ENCODE measurements around the gene PSMA3. TPM values are rescaled to one million over a fixed set of nuclear protein-coding genes. Genes with fewer than 3 reads are reported as not detected.

PSMA3 gene
- polyA plus RNA-seq, 1 donor = 190 TPM

GRCh38 chr14:58297762-58298476 is 53.3 kb downstream of the PSMA3 start:
- DNase-seq = peak; percentile 100

DNA sequence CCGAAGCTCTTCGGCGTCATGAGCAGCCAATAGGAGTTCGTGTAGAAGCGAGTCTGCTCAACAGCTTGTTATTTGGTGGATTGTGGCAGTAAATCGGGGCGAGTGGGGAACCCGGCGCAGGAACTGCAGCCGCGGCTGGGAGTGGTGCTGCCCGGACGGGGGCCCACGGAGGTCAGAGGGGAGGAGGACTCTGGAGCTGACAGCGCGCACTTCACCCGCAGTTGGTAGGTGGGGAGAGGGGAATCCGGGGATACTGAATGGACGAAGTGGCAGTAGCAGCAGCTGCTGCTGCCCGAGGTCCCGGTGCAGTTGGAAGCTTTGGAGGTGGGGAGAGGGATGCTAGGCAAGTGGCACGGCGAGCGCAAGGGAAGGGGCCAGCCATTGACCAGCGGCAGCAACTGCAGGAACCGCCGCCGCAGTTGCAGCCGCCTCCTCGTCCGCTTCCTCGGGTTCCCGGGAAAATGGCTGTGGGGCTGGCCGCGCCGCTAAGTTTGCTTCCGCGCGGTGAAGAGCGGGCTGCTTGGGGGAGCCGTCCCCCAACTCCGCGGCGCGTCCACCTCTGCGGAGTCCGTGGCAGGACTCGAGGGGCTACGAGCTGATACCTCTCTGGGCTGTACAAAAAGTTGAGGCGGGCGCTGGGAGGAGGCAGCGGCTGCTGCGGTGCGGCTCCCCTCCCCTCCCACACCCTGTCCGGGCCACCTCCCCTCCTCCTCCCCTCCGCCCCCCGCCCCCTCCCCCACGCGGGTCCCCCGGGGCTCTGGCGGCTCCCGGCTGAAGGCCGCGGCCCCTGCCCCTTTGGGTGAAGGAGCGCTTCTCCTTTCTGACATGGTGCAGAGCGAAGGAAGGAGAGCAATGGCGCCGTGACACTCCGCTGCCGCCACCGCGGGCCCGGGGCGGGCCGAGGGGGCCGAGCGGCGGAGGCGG is 54.1 kb downstream of the PSMA3 start, which contains the start of gene ARID4A:
TSS of gene ARID4A (plus strand) at position 79 of the 924 bp plus-strand sequence. CDS start 1,300 bp downstream, outside the sequence.
- peak; percentile 20 for DNase-seq

DNA sequence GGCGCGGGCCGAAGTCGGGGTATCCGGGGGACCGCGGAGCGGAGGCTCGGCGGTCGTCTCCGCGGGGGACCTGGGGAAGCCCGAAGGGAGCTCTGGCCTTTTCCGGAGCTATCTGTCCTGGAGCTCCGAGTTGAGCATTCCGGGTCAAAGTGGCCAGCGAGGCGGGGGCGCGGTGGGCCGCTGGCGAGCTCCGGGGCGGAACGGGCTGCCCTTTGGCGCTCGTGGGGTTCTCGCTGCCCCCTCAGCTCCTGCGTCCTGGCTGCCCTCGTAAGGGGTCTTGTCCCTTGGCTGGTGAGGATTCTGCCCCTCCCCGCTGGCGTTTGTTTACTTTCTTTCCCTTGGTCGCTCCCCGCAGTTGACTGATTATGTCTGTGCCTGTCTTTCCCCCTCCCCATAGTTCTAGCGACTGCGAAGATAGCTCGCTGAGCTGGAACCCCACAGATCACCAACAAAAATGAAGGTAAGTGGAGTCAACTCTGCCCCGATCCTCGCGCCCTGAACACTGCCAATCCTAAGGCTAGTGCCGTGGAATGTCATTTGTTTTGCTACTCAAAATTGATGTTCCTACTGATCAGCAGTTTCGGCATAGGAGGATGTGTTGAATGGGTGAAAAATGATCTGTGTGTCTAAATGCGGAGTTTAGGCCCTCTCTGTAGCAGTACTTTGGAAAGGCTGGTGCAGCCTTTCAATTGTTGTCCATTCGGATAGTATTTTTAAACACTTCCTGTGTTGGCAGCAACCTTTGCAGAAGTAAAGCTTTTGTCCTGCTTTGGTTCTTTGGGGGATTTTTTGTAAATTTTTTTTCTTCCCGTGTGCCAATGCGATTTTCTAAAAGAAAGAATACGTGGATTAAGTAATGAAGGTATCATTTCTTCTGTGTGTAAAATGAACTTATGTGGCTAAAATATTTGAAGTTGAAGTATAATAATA is 55.0 kb downstream of the PSMA3 start:
- DNase-seq = peak; percentile 37

DNA sequence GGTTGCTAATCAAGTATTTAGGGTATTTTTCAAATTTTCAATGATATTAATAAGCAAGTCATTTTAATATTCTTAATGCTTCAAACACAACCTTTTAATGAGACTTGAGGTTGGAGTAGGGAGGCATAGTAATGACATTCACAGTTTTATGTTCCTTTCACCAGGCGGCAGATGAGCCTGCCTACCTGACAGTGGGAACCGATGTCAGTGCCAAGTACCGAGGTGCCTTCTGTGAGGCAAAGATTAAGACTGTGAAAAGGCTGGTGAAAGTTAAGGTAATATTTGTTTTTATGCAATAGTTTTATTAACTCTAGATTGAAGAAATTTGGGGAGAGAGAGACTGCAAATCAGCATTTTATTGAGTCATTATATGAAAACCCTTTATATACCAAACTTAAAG is 56.8 kb downstream of the PSMA3 start:
- DNase-seq = no peak

DNA sequence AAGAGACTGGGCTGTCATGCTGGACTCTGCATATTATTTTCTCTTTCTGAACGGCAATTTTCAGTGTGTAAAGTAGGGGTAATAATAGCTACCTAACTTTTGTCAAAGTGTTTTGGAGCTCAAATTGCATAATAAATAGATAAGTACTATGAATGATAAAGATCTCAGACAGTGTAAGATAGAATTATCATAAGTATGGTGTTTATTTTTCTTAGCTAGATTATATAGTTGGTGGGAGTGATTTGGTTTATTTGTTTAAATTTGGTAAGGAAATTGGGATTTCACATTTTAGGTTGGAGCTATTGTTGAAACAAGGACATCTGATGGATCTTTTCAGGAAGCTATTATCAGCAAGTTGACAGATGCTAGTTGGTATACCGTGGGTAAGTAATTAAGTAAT is 61.1 kb downstream of the PSMA3 start:
- no peak for DNase-seq

DNA sequence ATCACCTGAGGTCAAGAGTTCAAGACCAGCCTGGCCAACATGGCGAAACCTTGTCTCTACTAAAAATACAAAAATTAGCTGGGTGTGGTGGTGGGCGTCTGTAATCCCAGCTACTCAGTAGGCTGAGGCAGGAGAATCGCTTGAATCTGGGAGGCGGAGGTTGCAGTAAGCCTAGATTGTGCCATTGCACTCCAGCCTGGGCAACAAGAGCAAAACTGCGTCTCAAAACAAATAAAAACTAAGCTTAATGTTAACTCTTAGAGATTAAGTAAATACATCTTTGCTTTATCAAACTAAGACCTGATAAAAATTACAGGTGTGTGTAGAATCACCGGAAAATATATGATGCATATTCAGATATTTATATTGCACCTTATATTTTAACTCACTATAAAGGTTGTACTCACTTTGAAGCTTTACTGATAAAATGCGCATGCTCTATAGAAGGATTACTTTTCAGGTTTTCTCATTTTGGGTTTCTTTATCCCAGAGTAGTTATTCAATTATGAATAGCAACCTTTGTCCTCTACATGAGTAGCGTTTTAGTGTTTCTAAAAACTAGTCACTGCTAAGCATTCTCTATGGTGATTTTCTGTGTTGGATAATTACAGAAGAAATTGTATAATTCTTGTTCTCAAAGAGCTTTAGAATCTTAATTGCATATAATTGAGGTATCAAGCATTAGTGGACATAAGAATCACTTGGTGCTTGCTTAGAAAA is 63.1 kb downstream of the PSMA3 start:
- DNase-seq = no peak

- DNase-seq = no peak
Measured at GRCh38 chr14:58309086-58309485, 64.4 kb downstream of the PSMA3 start.

GRCh38 chr14:58313699-58314098 is 69.1 kb downstream of the PSMA3 start:
- DNase-seq = no peak

GRCh38 chr14:58315606-58316005 is 71.0 kb downstream of the PSMA3 start:
- DNase-seq = no peak

Other genes starting within 250 kb of the PSMA3 start
- gene ARMH4, start 92.6 kb upstream of the PSMA3 start, polyA plus RNA-seq (ENCODE audit: insufficient read length) = 82.8 TPM
- 112 TPM for gene ACTR10, start 44.7 kb upstream of the PSMA3 start, polyA plus RNA-seq (ENCODE audit: insufficient read length)
- gene ARID4A, start 53.7 kb downstream of the PSMA3 start, polyA plus RNA-seq (ENCODE audit: insufficient read length) = 38.9 TPM
- 2.5 TPM for gene TOMM20L, start 151.1 kb downstream of the PSMA3 start, polyA plus RNA-seq (ENCODE audit: insufficient read length)
- 78.1 TPM for gene TIMM9, start 182.7 kb downstream of the PSMA3 start, polyA plus RNA-seq (ENCODE audit: insufficient read length)
- gene KIAA0586, start 182.9 kb downstream of the PSMA3 start, polyA plus RNA-seq (ENCODE audit: insufficient read length) = 31.2 TPM

Data from left kidney (tissue), 2 donors.